Measurements from ENCODE around the gene TCERG1L.

DNA sequence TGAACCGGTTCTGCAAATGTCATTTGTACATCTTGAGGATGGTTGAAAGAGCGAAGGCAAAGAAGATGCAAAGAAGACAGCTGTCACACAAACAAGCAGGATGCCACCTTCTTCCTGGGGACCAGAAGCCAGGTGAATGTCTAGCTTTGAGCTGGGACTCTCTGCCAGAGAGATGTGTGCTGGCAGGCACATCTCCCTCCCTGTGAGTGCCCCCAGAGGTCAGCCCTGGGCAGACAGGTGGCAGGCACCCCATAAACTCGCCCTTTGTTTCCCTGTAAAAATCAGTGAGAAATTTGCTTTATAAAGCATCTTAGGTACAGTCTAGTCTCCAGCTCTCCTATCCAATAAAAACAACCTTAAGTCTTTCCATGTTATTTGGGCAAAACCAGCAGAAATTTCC, 2.6 kb upstream of the TCERG1L start:
- no peak for TF ChIP-seq CTCF (IDR thresholded peaks at IDR 0.05; ENCODE audit: insufficient read depth, low read length, poor library complexity, severe bottlenecking)
- no peak for TF ChIP-seq EZH2phosphoT487 (conservative IDR thresholded peaks at IDR 0.05; ENCODE audit: low read length)

Data from SU-DHL-6 (cell line).